Endothelial cell of umbilical vein (primary cell): Measurements from ENCODE around the gene RPL3. TPM values are rescaled to one million over a fixed set of nuclear protein-coding genes. Genes with fewer than 3 reads are reported as not detected.

Experiments
- BruUV-seq: library from RNA; stranded (reverse); fragments of 400-500 nt; replicated peaks from 2 replicates; lab custom pipeline; 2021; lab: Mats Ljungman, UMichigan
- CTCF ChIA-PET: fragments of 300-600, 350-600 bp; sonication (Branson Sonifier 250); formaldehyde crosslinking; loops from one replicate; lab custom pipeline; 2021; ENCODE audit warnings: antibody characterized with exemption, inconsistent platforms; lab: Charles Lee
- POLR2A ChIA-PET: fragments of 300-600, 350-600 bp; sonication (Branson Sonifier 250); formaldehyde crosslinking; loops from one replicate; lab custom pipeline; 2021; ENCODE audit warnings: antibody characterized with exemption, inconsistent platforms; lab: Charles Lee
- DNase-seq: peaks from one replicate; pipeline ENCODE4 v3.0.0-alpha.2; 2011; ENCODE audit warnings: low read depth, low spot score
- FAIRE-seq: peaks from 2 replicates; lab custom pipeline; 2011; peaks lifted over from hg19 to GRCh38; lab: Jason Lieb, UNC
- H2AFZ ChIP-seq: 2 replicates; pipeline ENCODE4 v1.6.0; 2012; ENCODE audit warnings: low read depth, low read length, control low read depth, inconsistent platforms
- H3K27ac ChIP-seq: 2 replicates; pipeline ENCODE4 v1.5.1; 2011; ENCODE audit warnings: low read depth, mild to moderate bottlenecking, control low read depth, low read length, moderate library complexity; ENCODE audit not compliant: insufficient read depth
- H3K27me3 ChIP-seq, 2 experiments: 2 replicates each; pipeline versions ENCODE4 v1.6.0 to v1.6.1; 2011; ENCODE audit warnings: low read length in 2 of 2, mixed read lengths in 1 of 2; ENCODE audit not compliant: control insufficient read depth in 2 of 2, insufficient read depth in 2 of 2
- H3K36me3 ChIP-seq, 2 experiments: 2 replicates in 1 of 2; 3 replicates in 1 of 2; pipeline ENCODE4 v1.5.1; 2011; ENCODE audit warnings: low read length in 2 of 2, mild to moderate bottlenecking in 1 of 2, moderate library complexity in 1 of 2; ENCODE audit not compliant: control insufficient read depth in 2 of 2, insufficient read depth in 2 of 2; ENCODE audit errors: extremely low read depth in 1 of 2
- H3K4me1 ChIP-seq: 3 replicates; pipeline ENCODE4 v1.5.1; 2011; ENCODE audit warnings: mild to moderate bottlenecking, low read length; ENCODE audit not compliant: control insufficient read depth, insufficient read depth; ENCODE audit errors: extremely low read depth
- H3K4me2 ChIP-seq: 2 replicates; pipeline ENCODE4 v1.6.1; 2011; ENCODE audit warnings: low read length, control low read depth, mixed read lengths; ENCODE audit not compliant: insufficient read depth
- H3K4me3 ChIP-seq, 3 experiments: fragments of 200-600 bp in 1 of 3; sonication (generic), shearing (Covaris generic) in 1 of 3; replicated peaks in 1 of 3; 2 replicates each; pipeline ENCODE4 v1.5.1; 2011 to 2016; ENCODE audit warnings: control low read depth in 3 of 3, low read length in 3 of 3, mild to moderate bottlenecking in 2 of 3, inconsistent platforms in 1 of 3, low read depth in 1 of 3, moderate library complexity in 1 of 3; ENCODE audit not compliant: insufficient read depth in 1 of 3
- H3K79me2 ChIP-seq: 2 replicates; pipeline ENCODE4 v1.6.0; 2012; ENCODE audit warnings: low read length, inconsistent platforms; ENCODE audit not compliant: control insufficient read depth, insufficient read depth
- H3K9ac ChIP-seq: replicated peaks from 2 replicates; pipeline ENCODE3; 2011; ENCODE audit warnings: low read length, control low read depth; ENCODE audit not compliant: insufficient read depth; ENCODE audit errors: extremely low read depth
- H3K9me1 ChIP-seq: replicated peaks from 3 replicates; pipeline ENCODE4 v1.6.0; 2011; ENCODE audit warnings: mild to moderate bottlenecking, low read length; ENCODE audit not compliant: control insufficient read depth, insufficient read depth; ENCODE audit errors: extremely low read depth
- H3K9me3 ChIP-seq: replicated peaks from 2 replicates; pipeline ENCODE4 v1.5.1; 2012; ENCODE audit warnings: low read length, inconsistent platforms; ENCODE audit not compliant: control insufficient read depth, insufficient read depth
- H4K20me1 ChIP-seq: replicated peaks from 2 replicates; pipeline ENCODE3; 2011; ENCODE audit warnings: mild to moderate bottlenecking, low read length; ENCODE audit not compliant: control insufficient read depth, insufficient read depth; ENCODE audit errors: extremely low read depth
- FOS ChIP-seq: IDR thresholded peaks from 2 replicates; pipeline ENCODE4 v1.6.1; 2011; ENCODE audit warnings: mild to moderate bottlenecking, low read length, moderate library complexity, borderline replicate concordance; ENCODE audit not compliant: insufficient read depth
- JUN ChIP-seq: IDR thresholded peaks from 2 replicates; pipeline ENCODE4 v1.6.1; 2011; ENCODE audit warnings: borderline replicate concordance, low read depth; ENCODE audit not compliant: insufficient read length, insufficient read depth
- MYC ChIP-seq: IDR thresholded peaks from one replicate; pipeline ENCODE4 v1.6.1; 2011; ENCODE audit warnings: mild to moderate bottlenecking, low read depth, low read length
- POLR2AphosphoS5 ChIP-seq: IDR thresholded peaks from 2 replicates; pipeline ENCODE4 v1.6.1; 2012; ENCODE audit warnings: low read depth, mild to moderate bottlenecking, control low read depth, low read length, moderate library complexity; ENCODE audit not compliant: insufficient read depth
- dilution Hi-C: fragments of 300-500 bp; cut with MboI; formaldehyde crosslinking; loops from one replicate; pipeline ENCODE4 v1.15.0; 2019; ENCODE audit warnings: low sequenced_read_pairs; ENCODE audit not compliant: extremely low pct_ligation_motif_present
- intact Hi-C: fragments of 100-400 bp; cut with micrococcal nuclease; formaldehyde crosslinking; loops from one replicate; pipeline ENCODE4 v1.10.0; 2022
- polyA plus RNA-seq, 4 experiments: library from polyadenylated mRNA; depleted of rRNA in 3 of 4; stranded (reverse) in 3 of 4; unstranded in 1 of 4; fragments of >200 nt; gene quantifications; 2 replicates each; pipeline versions ENCODE4 v1.2.1 to v1.2.3, GENCODE V29; 2011 to 2012; ENCODE audit warnings: missing spikeins in 1 of 4
- total RNA-seq: library from RNA; stranded (reverse); gene quantifications from 2 replicates; pipeline ENCODE4 v1.2.3, GENCODE V29; 2021
- TF ChIP-seq, protein P1 (sequence below), 2 donors: IDR thresholded peaks; 1 replicate in 1 of 2; 2 replicates in 1 of 2; pipeline ENCODE4 v1.5.1; 2011; ENCODE audit warnings: low read length in 2 of 2, mild to moderate bottlenecking in 2 of 2, moderate library complexity in 2 of 2, control low read depth in 1 of 2, inconsistent platforms in 1 of 2, low read depth in 1 of 2; ENCODE audit not compliant: insufficient read depth in 1 of 2; ENCODE audit errors: extremely low read depth in 1 of 2

The RPL3 gene
- total and polyA plus RNA-seq, 2 donors (not counting 3 experiments of a cell fraction or from before 2014, with no cell fraction given), result 1,954 to 4,065 TPM

DNA sequence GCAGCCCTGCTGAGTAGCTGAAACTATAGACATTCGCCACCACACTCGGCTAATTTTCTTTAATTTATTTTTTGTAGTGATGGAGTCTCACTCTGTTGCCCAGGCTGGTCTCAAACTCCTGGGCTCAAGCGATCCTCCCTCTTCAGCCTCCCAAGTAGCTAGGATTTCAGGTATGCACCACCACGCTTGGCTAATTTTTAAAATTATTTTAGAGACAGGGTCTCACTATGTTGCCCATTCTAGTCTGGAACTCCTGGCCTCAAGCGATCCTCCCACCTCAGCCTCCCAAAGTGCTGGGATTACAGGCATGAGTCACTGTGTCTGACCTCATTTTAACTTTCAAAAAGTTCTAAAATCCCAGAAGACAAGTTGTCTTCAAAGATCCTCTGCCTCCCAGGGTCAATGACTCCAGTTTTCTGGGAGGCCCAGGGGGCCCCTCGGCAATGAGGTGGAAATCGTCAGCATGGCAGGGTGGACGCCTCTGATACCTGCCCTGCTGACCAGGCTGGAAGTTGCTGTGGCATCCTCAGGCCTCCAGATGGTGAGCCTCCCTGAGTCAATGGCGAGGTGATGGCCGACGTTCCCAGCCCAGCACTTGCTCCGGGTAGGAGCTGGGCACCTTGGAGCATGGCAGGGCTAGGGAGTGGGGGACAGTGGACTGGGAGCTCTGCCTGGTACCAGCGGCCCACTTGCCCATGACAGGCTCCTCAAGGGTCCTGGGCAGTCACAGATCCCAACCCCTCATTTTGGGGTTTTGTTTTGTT, 31.1 kb downstream of the RPL3 start:
- Histone ChIP-seq H3K27me3 (no peaks in the 10 kb centered on the region), H3K9me3 (no peaks in the 10 kb centered on the region), H3K9ac (no peak overlapping the region), H3K9me1 (no peaks in the 10 kb centered on the region), H2AFZ (no peak overlapping the region), H3K36me3 (no peaks in the 10 kb centered on the region), H3K79me2 (no peaks in the 10 kb centered on the region), H3K4me3 (no peak overlapping the region), H3K4me1 (peaks cover 23% of the 10 kb centered on the region), H3K27ac (no peak overlapping the region), H3K4me2 (no peak overlapping the region), H4K20me1 (no peaks in the 10 kb centered on the region)
- intact Hi-C loops (no loop called here), dilution Hi-C loops (no loop called here)
- TF ChIP-seq JUN (no peak), FOS (no peak), MYC (no peak), POLR2AphosphoS5 (no peak)
- TF ChIP-seq, protein P1, sequence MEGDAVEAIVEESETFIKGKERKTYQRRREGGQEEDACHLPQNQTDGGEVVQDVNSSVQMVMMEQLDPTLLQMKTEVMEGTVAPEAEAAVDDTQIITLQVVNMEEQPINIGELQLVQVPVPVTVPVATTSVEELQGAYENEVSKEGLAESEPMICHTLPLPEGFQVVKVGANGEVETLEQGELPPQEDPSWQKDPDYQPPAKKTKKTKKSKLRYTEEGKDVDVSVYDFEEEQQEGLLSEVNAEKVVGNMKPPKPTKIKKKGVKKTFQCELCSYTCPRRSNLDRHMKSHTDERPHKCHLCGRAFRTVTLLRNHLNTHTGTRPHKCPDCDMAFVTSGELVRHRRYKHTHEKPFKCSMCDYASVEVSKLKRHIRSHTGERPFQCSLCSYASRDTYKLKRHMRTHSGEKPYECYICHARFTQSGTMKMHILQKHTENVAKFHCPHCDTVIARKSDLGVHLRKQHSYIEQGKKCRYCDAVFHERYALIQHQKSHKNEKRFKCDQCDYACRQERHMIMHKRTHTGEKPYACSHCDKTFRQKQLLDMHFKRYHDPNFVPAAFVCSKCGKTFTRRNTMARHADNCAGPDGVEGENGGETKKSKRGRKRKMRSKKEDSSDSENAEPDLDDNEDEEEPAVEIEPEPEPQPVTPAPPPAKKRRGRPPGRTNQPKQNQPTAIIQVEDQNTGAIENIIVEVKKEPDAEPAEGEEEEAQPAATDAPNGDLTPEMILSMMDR (IDR thresholded peaks at IDR 0.05; ENCODE audit: extremely low read depth in 1 of 2, insufficient read depth in 1 of 2, low read depth in 1 of 2, low read length in 2 of 2), result no peak
- ChIA-PET POLR2A (no interaction called here), CTCF (interaction anchor here (1.3 to 2.3 kb wide), 2 partner anchors 16 to 57 kb away, joined by 3 to 8 read pairs; no protein-coding TSS in a partner anchor)
- FAIRE-seq (no peak), DNase-seq (no peak)
- no TSS peak for BruUV-seq
